GM12864 (cell line): ENCODE data around the gene MYRIP.

ENCODE experiments used
- DNase-seq: peaks from one replicate; pipeline ENCODE4 v3.0.0-alpha.2; 2011; ENCODE audit warnings: low read depth
- H3K4me3 ChIP-seq: 2 replicates; pipeline ENCODE4 v1.5.1; 2011; ENCODE audit warnings: mild to moderate bottlenecking, low read depth, low read length, control low read depth
- CTCF ChIP-seq: IDR thresholded peaks from 2 replicates; pipeline ENCODE4 v1.5.1; 2011; ENCODE audit warnings: low read depth, mild to moderate bottlenecking, moderate library complexity, low read length, control low read depth, inconsistent platforms; ENCODE audit errors: missing control alignments

MYRIP gene

GRCh38 chr3:39805650-39806049 is 3.8 kb upstream of the MYRIP start:
- TF ChIP-seq CTCF: no peak
- H3K4me3 ChIP-seq: no peak overlapping the region
- no peak for DNase-seq

GRCh38 chr3:39806820-39807219 is 2.6 kb upstream of the MYRIP start:
- H3K4me3 ChIP-seq: no peak overlapping the region
- no peak for TF ChIP-seq CTCF
- no peak for DNase-seq

GRCh38 chr3:39808467-39809180 is 785 bp upstream of the MYRIP start:
- DNase-seq: no peak
- no peak for TF ChIP-seq CTCF
- H3K4me3 ChIP-seq: no peak overlapping the region

- no peak for TF ChIP-seq CTCF
- peak overlapping the region; percentile 37 for H3K4me3 ChIP-seq
- no peak for DNase-seq
These were observed 686 bp downstream of the MYRIP start for GRCh38 chr3:39809995-39810595.

- no peak overlapping the region for H3K4me3 ChIP-seq
- no peak for DNase-seq
These were observed 1.3 kb downstream of the MYRIP start for GRCh38 chr3:39810647-39811161.

GRCh38 chr3:39811561-39811960 is 2.2 kb downstream of the MYRIP start:
- TF ChIP-seq CTCF: no peak
- DNase-seq: no peak
- H3K4me3 ChIP-seq: no peak overlapping the region

More at GRCh38 chr3:39810647-39811161, 1.3 kb downstream of the MYRIP start:
- TF ChIP-seq CTCF: no peak
